ENCODE data around the gene TGM2. TPM values are rescaled to one million over a fixed set of nuclear protein-coding genes. Genes with fewer than 3 reads are reported as not detected.
"Not testable (repeated sequence)": the region's sequence is repeated elsewhere in the genome, so short reads cannot be mapped to it uniquely, and the experiment has no call there.

The TGM2 gene
- total RNA-seq, 2 experiments from 2014 or later: 0.06 to 0.27 TPM

DNA sequence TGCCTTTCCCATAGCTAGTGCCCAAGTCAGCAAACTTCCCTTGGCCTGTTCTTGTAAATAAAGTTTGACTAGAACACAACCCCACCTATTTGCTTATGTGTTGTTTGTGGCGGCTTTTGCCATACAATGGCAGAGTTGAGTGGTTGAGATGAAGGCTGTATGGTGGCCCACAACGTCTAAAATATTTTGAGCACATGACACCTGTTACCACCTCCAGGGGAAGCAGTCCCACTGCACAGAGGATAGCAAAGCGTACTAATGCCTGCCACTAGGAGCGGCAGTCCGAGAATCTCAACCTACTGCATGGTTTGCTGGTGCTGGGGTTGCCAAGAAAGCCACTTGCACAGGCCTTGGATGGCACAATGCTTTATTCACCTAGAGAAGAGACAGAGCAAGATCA, 58.6 kb downstream of the TGM2 start:
- TF ChIP-seq, protein P1, sequence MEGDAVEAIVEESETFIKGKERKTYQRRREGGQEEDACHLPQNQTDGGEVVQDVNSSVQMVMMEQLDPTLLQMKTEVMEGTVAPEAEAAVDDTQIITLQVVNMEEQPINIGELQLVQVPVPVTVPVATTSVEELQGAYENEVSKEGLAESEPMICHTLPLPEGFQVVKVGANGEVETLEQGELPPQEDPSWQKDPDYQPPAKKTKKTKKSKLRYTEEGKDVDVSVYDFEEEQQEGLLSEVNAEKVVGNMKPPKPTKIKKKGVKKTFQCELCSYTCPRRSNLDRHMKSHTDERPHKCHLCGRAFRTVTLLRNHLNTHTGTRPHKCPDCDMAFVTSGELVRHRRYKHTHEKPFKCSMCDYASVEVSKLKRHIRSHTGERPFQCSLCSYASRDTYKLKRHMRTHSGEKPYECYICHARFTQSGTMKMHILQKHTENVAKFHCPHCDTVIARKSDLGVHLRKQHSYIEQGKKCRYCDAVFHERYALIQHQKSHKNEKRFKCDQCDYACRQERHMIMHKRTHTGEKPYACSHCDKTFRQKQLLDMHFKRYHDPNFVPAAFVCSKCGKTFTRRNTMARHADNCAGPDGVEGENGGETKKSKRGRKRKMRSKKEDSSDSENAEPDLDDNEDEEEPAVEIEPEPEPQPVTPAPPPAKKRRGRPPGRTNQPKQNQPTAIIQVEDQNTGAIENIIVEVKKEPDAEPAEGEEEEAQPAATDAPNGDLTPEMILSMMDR (IDR thresholded peaks at IDR 0.05): no peak
- H3K4me3 Mint-ChIP-seq: no peak overlapping the region
- intact Hi-C loops (cut with DNase I, micrococcal nuclease): no loop called here
- Histone ChIP-seq H3K4me3 (ENCODE audit: low read length) (no peak overlapping the region), H3K4me1 (ENCODE audit: insufficient read depth, low read length) (no peaks in the 10 kb centered on the region), H3K27me3 (ENCODE audit: control insufficient read depth in 1 of 2, insufficient read depth in 2 of 2, low read length in 2 of 2) (no peaks in the 10 kb centered on the region), H3K36me3 (ENCODE audit: insufficient read depth, low read length) (no peaks in the 10 kb centered on the region), H3K27ac (ENCODE audit: low read depth in 1 of 2, low read length in 2 of 2) (no peak overlapping the region), H3K9me3 (ENCODE audit: control insufficient read depth in 1 of 2, insufficient read depth in 1 of 2, low read length in 2 of 2) (no peaks in the 10 kb centered on the region)
- CTCF ChIA-PET: no interaction called here
- H3K27ac Mint-ChIP-seq: no peak overlapping the region
- no peaks in the 10 kb centered on the region for H3K27me3 Mint-ChIP-seq
- H3K4me1 Mint-ChIP-seq (ENCODE audit: low read depth): no peaks in the 10 kb centered on the region
- POLR2A ChIA-PET: no interaction called here
- no peak for DNase-seq
- no peak for ATAC-seq (ENCODE audit: poor library complexity)
- no peaks in the 10 kb centered on the region for H3K9me3 Mint-ChIP-seq
- H3K36me3 Mint-ChIP-seq (ENCODE audit: low read depth): no peaks in the 10 kb centered on the region

DNA sequence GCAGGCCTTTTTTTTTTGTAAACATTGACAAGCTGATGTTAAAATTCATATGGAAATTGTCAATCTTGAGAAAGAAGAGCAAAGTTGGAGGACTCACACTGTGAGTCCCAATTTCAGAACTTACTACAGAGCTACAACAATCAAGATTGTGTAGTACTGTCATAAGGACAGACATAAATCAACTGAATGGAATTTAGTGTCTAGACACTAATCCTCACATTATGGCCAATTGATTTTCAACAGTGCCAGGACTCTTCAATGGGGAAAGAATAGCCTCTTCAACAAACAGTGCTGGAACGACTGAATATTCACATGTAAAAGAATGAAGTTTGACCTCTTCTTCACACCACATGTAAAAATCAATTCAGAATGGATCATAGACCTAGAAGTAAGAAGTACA, 60.8 kb downstream of the TGM2 start:
- peaks cover 5% of the 10 kb centered on the region for H3K9me3 Mint-ChIP-seq
- TF ChIP-seq, protein P1 (IDR thresholded peaks at IDR 0.05): no peak
- H3K27ac ChIP-seq (ENCODE audit: low read depth in 1 of 2, low read length in 2 of 2): no peak overlapping the region
- no peaks in the 10 kb centered on the region for H3K27me3 ChIP-seq (ENCODE audit: control insufficient read depth in 1 of 2, insufficient read depth in 2 of 2, low read length in 2 of 2)
- POLR2A ChIA-PET: no interaction called here
- intact Hi-C loops (cut with DNase I, micrococcal nuclease): no loop called here
- DNase-seq: no peak
- ATAC-seq (ENCODE audit: poor library complexity): no peak
- H3K27ac Mint-ChIP-seq: no peak overlapping the region
- no peak overlapping the region for H3K4me3 ChIP-seq (ENCODE audit: low read length)
- no peaks in the 10 kb centered on the region for H3K36me3 ChIP-seq (ENCODE audit: insufficient read depth, low read length)
- H3K4me1 Mint-ChIP-seq (ENCODE audit: low read depth): no peaks in the 10 kb centered on the region
- no peaks in the 10 kb centered on the region for H3K27me3 Mint-ChIP-seq
- no peaks in the 10 kb centered on the region for H3K4me1 ChIP-seq (ENCODE audit: insufficient read depth, low read length)
- H3K36me3 Mint-ChIP-seq (ENCODE audit: low read depth): no peaks in the 10 kb centered on the region
- peaks cover 0 to 4% of the 10 kb centered on the region in 2 experiments for H3K9me3 ChIP-seq (ENCODE audit: control insufficient read depth in 1 of 2, insufficient read depth in 1 of 2, low read length in 2 of 2)
- no peak overlapping the region for H3K4me3 Mint-ChIP-seq
- CTCF ChIA-PET: no interaction called here

DNA sequence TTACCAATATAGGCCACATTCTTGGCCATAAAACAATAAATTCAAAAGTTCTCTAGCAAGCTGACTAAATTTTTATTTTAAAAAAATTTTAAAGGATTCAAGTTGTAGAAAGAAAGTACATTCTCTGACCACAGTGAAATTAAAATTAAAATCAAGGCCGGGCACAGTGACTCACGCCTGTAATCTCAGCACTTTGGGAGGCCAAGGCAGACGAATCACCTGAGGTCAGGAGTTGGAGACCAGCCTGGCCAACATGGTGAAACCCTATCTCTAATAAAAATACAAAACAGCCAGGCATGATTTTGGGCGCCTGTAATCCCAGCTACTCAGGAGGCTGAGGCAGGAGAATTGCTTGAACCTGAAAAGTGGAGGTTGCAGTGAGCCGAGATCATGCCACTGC, 62.9 kb downstream of the TGM2 start:
- H3K36me3 ChIP-seq (ENCODE audit: insufficient read depth, low read length); H3K27ac ChIP-seq (ENCODE audit: low read depth in 1 of 2, low read length in 2 of 2); intact Hi-C loops (cut with DNase I, micrococcal nuclease); H3K4me3 ChIP-seq (ENCODE audit: low read length); H3K27me3 ChIP-seq (ENCODE audit: control insufficient read depth in 1 of 2, insufficient read depth in 2 of 2, low read length in 2 of 2); H3K4me1 Mint-ChIP-seq (ENCODE audit: low read depth); H3K36me3 Mint-ChIP-seq (ENCODE audit: low read depth); ATAC-seq (ENCODE audit: poor library complexity); H3K27ac Mint-ChIP-seq; H3K9me3 Mint-ChIP-seq; POLR2A ChIA-PET; DNase-seq; H3K9me3 ChIP-seq (ENCODE audit: control insufficient read depth in 1 of 2, insufficient read depth in 1 of 2, low read length in 2 of 2); H3K27me3 Mint-ChIP-seq; H3K4me1 ChIP-seq (ENCODE audit: insufficient read depth, low read length); H3K4me3 Mint-ChIP-seq: not testable (repeated sequence)
- CTCF ChIA-PET: interaction anchor here (0.6 kb wide), 1 partner anchor 84 kb away, joined by 5 read pairs; no protein-coding TSS in a partner anchor

DNA sequence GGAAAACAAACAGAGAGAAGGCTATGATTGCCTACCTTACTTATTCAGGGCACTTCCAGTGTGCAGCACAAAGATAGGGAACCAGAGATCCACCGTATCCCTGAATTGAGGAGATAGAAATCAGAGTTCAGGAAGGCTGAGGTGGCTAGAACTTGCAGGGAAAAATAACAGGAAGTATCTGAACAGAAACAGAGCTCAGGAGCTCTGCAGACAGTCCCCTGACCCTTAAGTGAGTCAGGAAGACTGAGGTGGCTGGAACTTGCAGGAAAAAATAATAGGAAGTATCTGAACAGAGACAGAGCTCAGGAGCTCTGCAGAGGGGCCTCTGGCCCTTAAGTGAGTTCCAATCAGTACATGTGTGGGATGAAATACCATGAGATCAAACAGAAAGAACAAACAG, 66.1 kb downstream of the TGM2 start:
- no peak for DNase-seq
- Mint-ChIP-seq H3K4me3 (no peak overlapping the region), H3K27ac (no peak overlapping the region), H3K36me3 (ENCODE audit: low read depth) (no peaks in the 10 kb centered on the region), H3K9me3 (peaks cover 5% of the 10 kb centered on the region), H3K4me1 (ENCODE audit: low read depth) (peaks cover 10% of the 10 kb centered on the region), H3K27me3 (no peaks in the 10 kb centered on the region)
- H3K9me3 ChIP-seq (ENCODE audit: control insufficient read depth in 1 of 2, insufficient read depth in 1 of 2, low read length in 2 of 2): peaks cover 0 to 4% of the 10 kb centered on the region in 2 experiments
- no peak for ATAC-seq (ENCODE audit: poor library complexity)
- CTCF ChIA-PET: no interaction called here
- H3K4me1 ChIP-seq (ENCODE audit: insufficient read depth, low read length): peaks cover 12% of the 10 kb centered on the region
- intact Hi-C loops (cut with DNase I, micrococcal nuclease): no loop called here
- no peak overlapping the region for H3K27ac ChIP-seq (ENCODE audit: low read depth in 1 of 2, low read length in 2 of 2)
- no peaks in the 10 kb centered on the region for H3K27me3 ChIP-seq (ENCODE audit: control insufficient read depth in 1 of 2, insufficient read depth in 2 of 2, low read length in 2 of 2)
- POLR2A ChIA-PET: no interaction called here
- H3K4me3 ChIP-seq (ENCODE audit: low read length): no peak overlapping the region
- no peaks in the 10 kb centered on the region for H3K36me3 ChIP-seq (ENCODE audit: insufficient read depth, low read length)
- TF ChIP-seq, protein P1 (IDR thresholded peaks at IDR 0.05): no peak

Measured in CD4-positive, alpha-beta T cell (primary cell).